ENCODE results near the gene HCFC1R1. TPM values are rescaled to one million over a fixed set of nuclear protein-coding genes. Genes with fewer than 3 reads are reported as not detected.

Gene HCFC1R1
- total RNA-seq, 1 experiment from 2014 or later = 60.0 TPM

DNA sequence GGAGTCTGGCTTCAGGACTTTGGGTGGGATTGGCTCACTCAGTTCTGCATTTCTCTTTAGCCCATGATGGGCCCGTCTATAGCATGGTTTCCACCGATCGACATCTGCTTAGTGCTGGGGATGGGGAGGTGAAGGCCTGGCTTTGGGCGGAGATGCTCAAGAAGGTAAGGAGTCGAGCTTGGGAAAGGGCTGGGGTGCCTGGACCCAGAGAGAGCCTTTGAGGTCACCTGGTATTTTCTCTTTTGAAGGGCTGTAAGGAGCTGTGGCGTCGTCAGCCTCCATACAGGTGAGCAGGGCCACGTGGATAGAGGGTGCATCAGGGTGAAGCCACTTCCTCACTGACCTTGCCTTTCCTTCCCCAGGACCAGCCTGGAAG lies 2.2 kb upstream of the HCFC1R1 start:
- Histone ChIP-seq H3K4me2 (ENCODE audit: low read length) (no peak overlapping the region), H2AFZ (ENCODE audit: low read depth, low read length, poor library complexity, severe bottlenecking) (no peak overlapping the region), H3K36me3 (ENCODE audit: control insufficient read depth in 1 of 2, insufficient read depth in 2 of 2, low read length in 2 of 2) (peaks cover 8 to 32% of the 10 kb centered on the region in 2 experiments; a peak in 2 of 4 replicates), H3K79me2 (ENCODE audit: insufficient read depth, low read length) (peaks cover 20% of the 10 kb centered on the region; the same call in 1 of the 2 replicates), H3K9me3 (ENCODE audit: control insufficient read depth in 1 of 2, insufficient read depth in 1 of 2, low read depth in 1 of 2, low read length in 2 of 2) (no peaks in the 10 kb centered on the region), H3K4me3 (replicated peaks in 1 of 2; ENCODE audit: low read depth in 1 of 2, low read length in 2 of 2) (no peak overlapping the region), H3K9ac (ENCODE audit: low read length) (no peak overlapping the region), H4K20me1 (ENCODE audit: insufficient read depth) (no peaks in the 10 kb centered on the region), H3K4me1 (ENCODE audit: control insufficient read depth in 1 of 2, insufficient read depth in 2 of 2, low read length in 2 of 2) (peaks cover 16 to 55% of the 10 kb centered on the region in 2 experiments), H3K27ac (ENCODE audit: low read depth, low read length) (no peak overlapping the region), H3K27me3 (ENCODE audit: insufficient read depth, low read length) (no peaks in the 10 kb centered on the region), H3K9me2 (ENCODE audit: insufficient read depth) (no peaks in the 10 kb centered on the region)
- ChIA-PET CTCF (no interaction called here), POLR2A (no interaction called here), RAD21 (ENCODE audit: low non-redundant PET in 1 of 2, low total read pairs in 2 of 2, uncharacterized antibody in 2 of 2, unreplicated experiment in 2 of 2) (no interaction called here)
- BruUV-seq (replicated peaks) = no TSS peak
- no peak for DNase-seq (ENCODE audit: low read depth, low spot score)
- intact Hi-C loops (cut with micrococcal nuclease) = no loop called here
- TF ChIP-seq, protein P1, sequence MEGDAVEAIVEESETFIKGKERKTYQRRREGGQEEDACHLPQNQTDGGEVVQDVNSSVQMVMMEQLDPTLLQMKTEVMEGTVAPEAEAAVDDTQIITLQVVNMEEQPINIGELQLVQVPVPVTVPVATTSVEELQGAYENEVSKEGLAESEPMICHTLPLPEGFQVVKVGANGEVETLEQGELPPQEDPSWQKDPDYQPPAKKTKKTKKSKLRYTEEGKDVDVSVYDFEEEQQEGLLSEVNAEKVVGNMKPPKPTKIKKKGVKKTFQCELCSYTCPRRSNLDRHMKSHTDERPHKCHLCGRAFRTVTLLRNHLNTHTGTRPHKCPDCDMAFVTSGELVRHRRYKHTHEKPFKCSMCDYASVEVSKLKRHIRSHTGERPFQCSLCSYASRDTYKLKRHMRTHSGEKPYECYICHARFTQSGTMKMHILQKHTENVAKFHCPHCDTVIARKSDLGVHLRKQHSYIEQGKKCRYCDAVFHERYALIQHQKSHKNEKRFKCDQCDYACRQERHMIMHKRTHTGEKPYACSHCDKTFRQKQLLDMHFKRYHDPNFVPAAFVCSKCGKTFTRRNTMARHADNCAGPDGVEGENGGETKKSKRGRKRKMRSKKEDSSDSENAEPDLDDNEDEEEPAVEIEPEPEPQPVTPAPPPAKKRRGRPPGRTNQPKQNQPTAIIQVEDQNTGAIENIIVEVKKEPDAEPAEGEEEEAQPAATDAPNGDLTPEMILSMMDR (IDR thresholded peaks at IDR 0.05 in 2 of 3, conservative IDR thresholded peaks at IDR 0.05 in 1 of 3; ENCODE audit: borderline replicate concordance in 1 of 3, insufficient read depth in 1 of 3, low read depth in 2 of 3, low read length in 2 of 3) = no peak
- TF ChIP-seq RAD21 (IDR thresholded peaks at IDR 0.05; ENCODE audit: low read depth) = no peak
- TF ChIP-seq, protein P2, sequence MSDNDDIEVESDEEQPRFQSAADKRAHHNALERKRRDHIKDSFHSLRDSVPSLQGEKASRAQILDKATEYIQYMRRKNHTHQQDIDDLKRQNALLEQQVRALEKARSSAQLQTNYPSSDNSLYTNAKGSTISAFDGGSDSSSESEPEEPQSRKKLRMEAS (IDR thresholded peaks at IDR 0.05) = no peak
- TF ChIP-seq, protein P3, sequence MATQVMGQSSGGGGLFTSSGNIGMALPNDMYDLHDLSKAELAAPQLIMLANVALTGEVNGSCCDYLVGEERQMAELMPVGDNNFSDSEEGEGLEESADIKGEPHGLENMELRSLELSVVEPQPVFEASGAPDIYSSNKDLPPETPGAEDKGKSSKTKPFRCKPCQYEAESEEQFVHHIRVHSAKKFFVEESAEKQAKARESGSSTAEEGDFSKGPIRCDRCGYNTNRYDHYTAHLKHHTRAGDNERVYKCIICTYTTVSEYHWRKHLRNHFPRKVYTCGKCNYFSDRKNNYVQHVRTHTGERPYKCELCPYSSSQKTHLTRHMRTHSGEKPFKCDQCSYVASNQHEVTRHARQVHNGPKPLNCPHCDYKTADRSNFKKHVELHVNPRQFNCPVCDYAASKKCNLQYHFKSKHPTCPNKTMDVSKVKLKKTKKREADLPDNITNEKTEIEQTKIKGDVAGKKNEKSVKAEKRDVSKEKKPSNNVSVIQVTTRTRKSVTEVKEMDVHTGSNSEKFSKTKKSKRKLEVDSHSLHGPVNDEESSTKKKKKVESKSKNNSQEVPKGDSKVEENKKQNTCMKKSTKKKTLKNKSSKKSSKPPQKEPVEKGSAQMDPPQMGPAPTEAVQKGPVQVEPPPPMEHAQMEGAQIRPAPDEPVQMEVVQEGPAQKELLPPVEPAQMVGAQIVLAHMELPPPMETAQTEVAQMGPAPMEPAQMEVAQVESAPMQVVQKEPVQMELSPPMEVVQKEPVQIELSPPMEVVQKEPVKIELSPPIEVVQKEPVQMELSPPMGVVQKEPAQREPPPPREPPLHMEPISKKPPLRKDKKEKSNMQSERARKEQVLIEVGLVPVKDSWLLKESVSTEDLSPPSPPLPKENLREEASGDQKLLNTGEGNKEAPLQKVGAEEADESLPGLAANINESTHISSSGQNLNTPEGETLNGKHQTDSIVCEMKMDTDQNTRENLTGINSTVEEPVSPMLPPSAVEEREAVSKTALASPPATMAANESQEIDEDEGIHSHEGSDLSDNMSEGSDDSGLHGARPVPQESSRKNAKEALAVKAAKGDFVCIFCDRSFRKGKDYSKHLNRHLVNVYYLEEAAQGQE (IDR thresholded peaks at IDR 0.05; ENCODE audit: low read depth) = no peak
- ATAC-seq = no peak

All from HCT116 (cell line).